Skeletal muscle tissue (tissue), 4 donors: ENCODE results near the gene FHIT. TPM values are rescaled to one million over a fixed set of nuclear protein-coding genes. Genes with fewer than 3 reads are reported as not detected.

Experiments
- H3K27ac ChIP-seq: one replicate; pipeline ENCODE4 v1.7.0; 2013; ENCODE audit warnings: mild to moderate bottlenecking, low read depth, low read length, inconsistent platforms
- H3K27me3 ChIP-seq, 3 donors: one replicate each; pipeline ENCODE4 v1.7.0; 2013; ENCODE audit warnings: low read length in 3 of 3; ENCODE audit not compliant: control insufficient read depth in 3 of 3, insufficient read depth in 3 of 3
- H3K36me3 ChIP-seq, 3 donors: one replicate each; pipeline ENCODE4 v1.7.0; 2013; ENCODE audit warnings: low read length in 3 of 3; ENCODE audit not compliant: control insufficient read depth in 3 of 3, insufficient read depth in 3 of 3
- H3K4me1 ChIP-seq, 3 donors: one replicate each; pipeline ENCODE4 v1.7.0; 2013; ENCODE audit warnings: low read length in 3 of 3, mild to moderate bottlenecking in 3 of 3; ENCODE audit not compliant: control insufficient read depth in 3 of 3, insufficient read depth in 3 of 3
- H3K4me3 ChIP-seq, 3 donors: one replicate each; pipeline ENCODE4 v1.7.0; 2013; ENCODE audit warnings: low read length in 3 of 3
- H3K9ac ChIP-seq, 3 donors: one replicate each; pipeline ENCODE4 v1.7.0; 2013; ENCODE audit warnings: low read length in 3 of 3, mild to moderate bottlenecking in 3 of 3, moderate library complexity in 2 of 3, low read depth in 1 of 3
- H3K9me3 ChIP-seq, 3 donors: one replicate each; pipeline ENCODE4 v1.7.0; 2013; ENCODE audit warnings: low read length in 3 of 3; ENCODE audit not compliant: control insufficient read depth in 3 of 3
- total RNA-seq: library from RNA; depleted of rRNA; stranded (reverse); fragments of >200 nt; gene quantifications from one replicate; pipeline ENCODE4 v1.2.3, GENCODE V29; 2014
- donor health status: Osteomylitis.

Gene FHIT
- total RNA-seq, 1 donor from 2014 or later, result 4.2 TPM

GRCh38 chr3:60788185-60788584 is 463.1 kb downstream of the FHIT start:
- Histone ChIP-seq H3K4me1 (no peaks in the 10 kb centered on the region), H3K36me3 (no peaks in the 10 kb centered on the region), H3K27ac (no peak overlapping the region), H3K4me3 (no peak overlapping the region), H3K9me3 (no peaks in the 10 kb centered on the region), H3K27me3 (no peaks in the 10 kb centered on the region), H3K9ac (no peak overlapping the region)

GRCh38 chr3:60781935-60782334 is 469.3 kb downstream of the FHIT start:
- Histone ChIP-seq H3K9me3 (no peaks in the 10 kb centered on the region), H3K27me3 (no peaks in the 10 kb centered on the region), H3K27ac (no peak overlapping the region), H3K36me3 (no peaks in the 10 kb centered on the region), H3K9ac (no peak overlapping the region), H3K4me3 (no peak overlapping the region), H3K4me1 (no peaks in the 10 kb centered on the region)

GRCh38 chr3:60779637-60780036 is 471.6 kb downstream of the FHIT start:
- Histone ChIP-seq H3K4me3 (no peak overlapping the region), H3K9ac (no peak overlapping the region), H3K36me3 (no peaks in the 10 kb centered on the region), H3K4me1 (no peaks in the 10 kb centered on the region), H3K27ac (no peak overlapping the region), H3K27me3 (no peaks in the 10 kb centered on the region), H3K9me3 (no peaks in the 10 kb centered on the region)

- no peaks in the 10 kb centered on the region for H3K36me3 ChIP-seq
- no peaks in the 10 kb centered on the region for H3K27me3 ChIP-seq
- H3K4me3 ChIP-seq, result no peak overlapping the region
- no peaks in the 10 kb centered on the region for H3K4me1 ChIP-seq
- no peaks in the 10 kb centered on the region for H3K9me3 ChIP-seq
- no peak overlapping the region for H3K27ac ChIP-seq
- H3K9ac ChIP-seq, result no peak overlapping the region
These were observed 475.3 kb downstream of the FHIT start for GRCh38 chr3:60775985-60776384.

GRCh38 chr3:60774617-60775016 is 476.6 kb downstream of the FHIT start:
- no peak overlapping the region for H3K9ac ChIP-seq
- no peaks in the 10 kb centered on the region for H3K36me3 ChIP-seq
- H3K4me1 ChIP-seq, result no peaks in the 10 kb centered on the region
- H3K27me3 ChIP-seq, result no peaks in the 10 kb centered on the region
- no peaks in the 10 kb centered on the region for H3K9me3 ChIP-seq
- H3K27ac ChIP-seq, result no peak overlapping the region
- H3K4me3 ChIP-seq, result no peak overlapping the region

- H3K27me3 ChIP-seq, result no peaks in the 10 kb centered on the region
These were observed 478.7 kb downstream of the FHIT start for GRCh38 chr3:60772584-60772983.

GRCh38 chr3:60771766-60772165 is 479.5 kb downstream of the FHIT start:
- Histone ChIP-seq H3K27ac (no peak overlapping the region), H3K9ac (no peak overlapping the region), H3K27me3 (no peaks in the 10 kb centered on the region), H3K36me3 (no peaks in the 10 kb centered on the region), H3K9me3 (no peaks in the 10 kb centered on the region), H3K4me3 (no peak overlapping the region), H3K4me1 (no peaks in the 10 kb centered on the region)

More at GRCh38 chr3:60772584-60772983, 478.7 kb downstream of the FHIT start:
- Histone ChIP-seq H3K9ac (no peak overlapping the region), H3K36me3 (no peaks in the 10 kb centered on the region), H3K4me3 (no peak overlapping the region), H3K27ac (no peak overlapping the region), H3K4me1 (no peaks in the 10 kb centered on the region), H3K9me3 (no peaks in the 10 kb centered on the region)

- no peak overlapping the region for H3K9ac ChIP-seq
- H3K36me3 ChIP-seq, result no peaks in the 10 kb centered on the region
- H3K9me3 ChIP-seq, result no peaks in the 10 kb centered on the region
- H3K4me3 ChIP-seq, result no peak overlapping the region
- no peaks in the 10 kb centered on the region for H3K27me3 ChIP-seq
- H3K27ac ChIP-seq, result no peak overlapping the region
- H3K4me1 ChIP-seq, result no peaks in the 10 kb centered on the region
These were observed 480.7 kb downstream of the FHIT start for GRCh38 chr3:60770532-60770931.

- H3K27ac ChIP-seq, result no peak overlapping the region
- no peaks in the 10 kb centered on the region for H3K27me3 ChIP-seq
- no peak overlapping the region for H3K9ac ChIP-seq
- H3K4me3 ChIP-seq, result no peak overlapping the region
- no peaks in the 10 kb centered on the region for H3K4me1 ChIP-seq
- H3K36me3 ChIP-seq, result no peaks in the 10 kb centered on the region
- no peaks in the 10 kb centered on the region for H3K9me3 ChIP-seq
These were observed 483.7 kb downstream of the FHIT start for GRCh38 chr3:60767536-60767935.

GRCh38 chr3:60765776-60766175 is 485.5 kb downstream of the FHIT start:
- H3K27ac ChIP-seq, result no peak overlapping the region
- no peak overlapping the region for H3K4me3 ChIP-seq
- no peaks in the 10 kb centered on the region for H3K9me3 ChIP-seq

GRCh38 chr3:60764870-60765269 is 486.4 kb downstream of the FHIT start:
- Histone ChIP-seq H3K27ac (no peak overlapping the region), H3K36me3 (no peaks in the 10 kb centered on the region), H3K4me1 (no peaks in the 10 kb centered on the region), H3K9ac (no peak overlapping the region), H3K9me3 (no peaks in the 10 kb centered on the region), H3K27me3 (no peaks in the 10 kb centered on the region), H3K4me3 (no peak overlapping the region)

More at GRCh38 chr3:60765776-60766175, 485.5 kb downstream of the FHIT start:
- Histone ChIP-seq H3K4me1 (no peaks in the 10 kb centered on the region), H3K9ac (no peak overlapping the region), H3K36me3 (no peaks in the 10 kb centered on the region), H3K27me3 (no peaks in the 10 kb centered on the region)
